Panc1 (cell line): ENCODE data around the gene HOXA4. TPM values are rescaled to one million over a fixed set of nuclear protein-coding genes. Genes with fewer than 3 reads are reported as not detected.

Experiments used
- ATAC-seq: fragments of 200-7000 bp; cut with Tn5 transposase; 2 replicates; pipeline ENCODE4 v1.9.1; 2020; ENCODE audit warnings: mild to moderate bottlenecking, moderate library complexity
- BruUV-seq: library from RNA; stranded (reverse); fragments of 400-500 nt; replicated peaks from 2 replicates; lab custom pipeline; 2021; lab: Mats Ljungman, UMichigan
- CTCF ChIA-PET: fragments of 300-600 bp; sonication (Branson Sonifier 250); formaldehyde crosslinking; loops from one replicate; lab custom pipeline; 2022; ENCODE audit warnings: antibody characterized with exemption; lab: Charles Lee
- POLR2A ChIA-PET: fragments of 300-600 bp; sonication (Branson Sonifier 250); formaldehyde crosslinking; loops from one replicate; lab custom pipeline; 2022; ENCODE audit warnings: antibody characterized with exemption; lab: Charles Lee
- DNase-seq: peaks from one replicate; pipeline ENCODE4 v3.0.0-alpha.2; 2010; ENCODE audit warnings: low read depth, low spot score
- H3K27ac ChIP-seq: 2 replicates; pipeline ENCODE4 v1.5.1; 2011; ENCODE audit warnings: mild to moderate bottlenecking, low read length, inconsistent platforms
- H3K27me3 ChIP-seq: fragments of 200-500 bp; sonication (Bioruptor generic); 2 replicates; pipeline ENCODE4 v1.6.0; 2014; ENCODE audit warnings: low read length, inconsistent platforms; ENCODE audit not compliant: control insufficient read depth, insufficient read depth
- H3K36me3 ChIP-seq: fragments of 200-500 bp; sonication (Bioruptor generic); 2 replicates; pipeline ENCODE4 v1.5.1; 2014; ENCODE audit warnings: inconsistent platforms, mild to moderate bottlenecking, low read length, moderate library complexity; ENCODE audit not compliant: control insufficient read depth, insufficient read depth
- H3K4me1 ChIP-seq: 2 replicates; pipeline ENCODE4 v1.5.1; 2011; ENCODE audit warnings: inconsistent platforms, mild to moderate bottlenecking, low read length, moderate library complexity; ENCODE audit not compliant: control insufficient read depth, insufficient read depth
- H3K4me3 ChIP-seq, 2 experiments: 2 replicates each; pipeline ENCODE4 v1.5.1; 2011 to 2012; ENCODE audit warnings: low read depth in 2 of 2, low read length in 2 of 2, mild to moderate bottlenecking in 2 of 2, inconsistent platforms in 1 of 2, moderate library complexity in 1 of 2
- H3K9me3 ChIP-seq: fragments of 200-500 bp; sonication (Bioruptor generic); 2 replicates; pipeline ENCODE4 v1.5.1; 2014; ENCODE audit warnings: low read depth, mild to moderate bottlenecking, inconsistent platforms, low read length, moderate library complexity; ENCODE audit not compliant: control insufficient read depth, insufficient read depth
- CTCF ChIP-seq: fragments of 450-650 bp; IDR thresholded peaks from 2 replicates; pipeline ENCODE4 v1.5.1; 2017; ENCODE audit warnings: mild to moderate bottlenecking
- POLR2AphosphoS5 ChIP-seq: IDR thresholded peaks from 2 replicates; pipeline ENCODE4 v1.6.1; 2012; ENCODE audit warnings: mild to moderate bottlenecking, low read depth, low read length, moderate library complexity
- REST ChIP-seq, 2 experiments: IDR thresholded peaks; 2 replicates each; pipeline ENCODE4 v1.6.1; 2011 to 2012; ENCODE audit warnings: low read depth in 2 of 2, control low read depth in 1 of 2, low read length in 1 of 2, mild to moderate bottlenecking in 1 of 2, moderate library complexity in 1 of 2; ENCODE audit not compliant: insufficient read depth in 1 of 2
- SIN3A ChIP-seq: IDR thresholded peaks from 2 replicates; pipeline ENCODE4 v1.6.1; 2012; ENCODE audit warnings: low read depth, mild to moderate bottlenecking, low read length, moderate library complexity, borderline replicate concordance; ENCODE audit not compliant: insufficient read depth
- TCF7L2 ChIP-seq: IDR thresholded peaks from 2 replicates; pipeline ENCODE4 v1.6.1; 2011; ENCODE audit warnings: mild to moderate bottlenecking, low read depth, low read length, inconsistent platforms
- in situ Hi-C: cut with HindIII; loops from 2 replicates; pipeline ENCODE4 v1.10.0; 2016; ENCODE audit warnings: low sequenced_read_pairs, low pct_unique_long_range_greater_than_20kb
- intact Hi-C: fragments of 100-400 bp; cut with micrococcal nuclease; formaldehyde crosslinking; loops from one replicate; pipeline ENCODE4 v1.10.0; 2022; ENCODE audit not compliant: unreplicated experiment
- total RNA-seq: library from RNA; stranded (reverse); gene quantifications from one replicate; pipeline ENCODE4 v1.2.1, GENCODE V29; 2021; ENCODE audit not compliant: unreplicated experiment

The HOXA4 gene
- total RNA-seq, 1 experiment from 2014 or later: 0.39 TPM

GRCh38 chr7:27168265-27168947 is 37.8 kb upstream of the HOXA4 start:
- DNase-seq (no peak), ATAC-seq (no peak)
- no peak overlapping the region for H3K27ac ChIP-seq
- TF ChIP-seq REST (IDR thresholded peaks at IDR 0.05; ENCODE audit: insufficient read depth in 1 of 2, low read depth in 2 of 2, low read length in 1 of 2) (no peak), TCF7L2 (no peak), CTCF (no peak), SIN3A (no peak), POLR2AphosphoS5 (no peak)
- ChIA-PET CTCF (interaction anchor here (0.5 kb wide), 1 partner anchor 484 kb away, joined by 3 read pairs; no protein-coding TSS in a partner anchor), POLR2A (interaction anchor here (0.5 kb wide), 1 partner anchor 380 kb away, joined by 4 read pairs; no protein-coding TSS in a partner anchor)
- no peak overlapping the region for H3K4me3 ChIP-seq
- in situ Hi-C loops: no loop called here
- no peaks in the 10 kb centered on the region for H3K27me3 ChIP-seq
- no TSS peak for BruUV-seq
- intact Hi-C loops: no loop called here
- H3K9me3 ChIP-seq: no peaks in the 10 kb centered on the region
- H3K36me3 ChIP-seq: no peaks in the 10 kb centered on the region; the same call in 1 of the 2 replicates
- peaks cover 5% of the 10 kb centered on the region; the same call in 1 of the 2 replicates for H3K4me1 ChIP-seq

GRCh38 chr7:27167916-27168264 is 37.3 kb upstream of the HOXA4 start:
- no peak for ATAC-seq
- in situ Hi-C loops (no loop called here), intact Hi-C loops (no loop called here)
- Histone ChIP-seq H3K4me1 (peaks cover 5% of the 10 kb centered on the region; the same call in 1 of the 2 replicates), H3K4me3 (no peak overlapping the region), H3K36me3 (no peaks in the 10 kb centered on the region; the same call in 1 of the 2 replicates), H3K27ac (no peak overlapping the region), H3K27me3 (no peaks in the 10 kb centered on the region), H3K9me3 (no peaks in the 10 kb centered on the region)
- no peak for DNase-seq
- BruUV-seq: no TSS peak
- CTCF ChIA-PET: interaction anchor here (0.5 kb wide), 1 partner anchor 484 kb away, joined by 3 read pairs; no protein-coding TSS in a partner anchor
- POLR2A ChIA-PET: no interaction called here
- TF ChIP-seq CTCF (no peak), REST (IDR thresholded peaks at IDR 0.05; ENCODE audit: insufficient read depth in 1 of 2, low read depth in 2 of 2, low read length in 1 of 2) (no peak), SIN3A (no peak), TCF7L2 (no peak), POLR2AphosphoS5 (no peak)
